Measurements from ENCODE around the gene UAP1.

DNA sequence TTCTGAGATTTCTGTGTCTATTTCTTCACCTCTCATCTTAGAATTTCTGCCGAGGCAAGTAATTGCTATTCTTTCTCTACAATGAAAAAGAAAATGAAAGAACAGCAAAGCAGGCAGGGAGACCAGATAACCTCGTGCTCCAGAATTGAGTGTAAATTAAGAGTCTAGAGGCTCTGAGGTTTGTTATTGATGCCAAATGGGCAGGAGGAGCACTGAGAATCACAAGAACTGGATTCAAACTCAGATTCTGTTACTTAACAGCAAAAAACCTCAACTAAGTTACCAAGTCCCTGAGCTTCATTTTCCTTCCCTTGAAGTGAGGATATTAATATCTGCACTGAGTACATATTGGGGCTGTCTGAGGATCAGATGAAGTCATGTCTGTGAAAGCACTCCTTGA, 65.2 kb downstream of the UAP1 start:
- TF ChIP-seq, protein P1, sequence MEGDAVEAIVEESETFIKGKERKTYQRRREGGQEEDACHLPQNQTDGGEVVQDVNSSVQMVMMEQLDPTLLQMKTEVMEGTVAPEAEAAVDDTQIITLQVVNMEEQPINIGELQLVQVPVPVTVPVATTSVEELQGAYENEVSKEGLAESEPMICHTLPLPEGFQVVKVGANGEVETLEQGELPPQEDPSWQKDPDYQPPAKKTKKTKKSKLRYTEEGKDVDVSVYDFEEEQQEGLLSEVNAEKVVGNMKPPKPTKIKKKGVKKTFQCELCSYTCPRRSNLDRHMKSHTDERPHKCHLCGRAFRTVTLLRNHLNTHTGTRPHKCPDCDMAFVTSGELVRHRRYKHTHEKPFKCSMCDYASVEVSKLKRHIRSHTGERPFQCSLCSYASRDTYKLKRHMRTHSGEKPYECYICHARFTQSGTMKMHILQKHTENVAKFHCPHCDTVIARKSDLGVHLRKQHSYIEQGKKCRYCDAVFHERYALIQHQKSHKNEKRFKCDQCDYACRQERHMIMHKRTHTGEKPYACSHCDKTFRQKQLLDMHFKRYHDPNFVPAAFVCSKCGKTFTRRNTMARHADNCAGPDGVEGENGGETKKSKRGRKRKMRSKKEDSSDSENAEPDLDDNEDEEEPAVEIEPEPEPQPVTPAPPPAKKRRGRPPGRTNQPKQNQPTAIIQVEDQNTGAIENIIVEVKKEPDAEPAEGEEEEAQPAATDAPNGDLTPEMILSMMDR (IDR thresholded peaks at IDR 0.05): no peak
- TF ChIP-seq POLR2A (IDR thresholded peaks at IDR 0.05): no peak

All from thyroid gland (tissue), 4 donors.